ENCODE data around the gene PJVK. TPM values are rescaled to one million over a fixed set of nuclear protein-coding genes. Genes with fewer than 3 reads are reported as not detected.

Gene PJVK
- total RNA-seq: 1 to 10 TPM; 5.5 to 6.3 TPM
- polyA plus RNA-seq (2013, experiment 1 of 2): 2.1 TPM
- 3.6 TPM for polyA plus RNA-seq (2013, experiment 2 of 2)
- long read RNA-seq, experiment 1: 0 reads
- long read RNA-seq, experiment 2, partial matches to known transcripts: 0 of 6 reads
- long read RNA-seq, experiment 2, other reads (novel, unspliced or antisense): 3 of 6 reads
- long read RNA-seq, experiment 3, partial matches to known transcripts: 0 of 3 reads
- long read RNA-seq, experiment 3, other reads (novel, unspliced or antisense): 3 of 3 reads
- long read RNA-seq, experiment 4, partial matches to known transcripts: 0 of 3 reads
- long read RNA-seq, experiment 4, other reads (novel, unspliced or antisense): 3 of 3 reads

- Mint-ChIP-seq H3K4me3 (peak within 1 kb of the TSS; percentile 79), H3K27me3 (ENCODE audit: insufficient read depth) (no peaks in the 10 kb centered on the region), H3K9me3 (no peaks in the 10 kb centered on the region), H3K27ac (peak within 1 kb of the TSS; percentile 100), H3K36me3 (ENCODE audit: low read depth) (peaks cover 27% of the 10 kb centered on the region), H3K4me1 (peaks cover 19% of the 10 kb centered on the region)
- H3K4me1 ChIP-seq (ENCODE audit: control insufficient read depth, insufficient read depth, low read length): no peaks in the 10 kb centered on the region
- H3K9me3 ChIP-seq (ENCODE audit: control insufficient read depth, low read length): no peaks in the 10 kb centered on the region
- H3K9ac ChIP-seq (ENCODE audit: extremely low read depth, low read length, poor library complexity, severe bottlenecking): peak within 1 kb of the TSS; percentile 97
- TF ChIP-seq CTCF (conservative IDR thresholded peaks at IDR 0.05): no peak
- 0 to 4% methylated on average over 8 to 76 of the region's 76 CpGs for WGBS, 2 experiments (ENCODE audit: insufficient coverage in 1 of 2, insufficient read length in 1 of 2)
- H3K36me3 ChIP-seq (ENCODE audit: control insufficient read depth, insufficient read depth, low read length): peaks cover 27% of the 10 kb centered on the region
- no peaks in the 10 kb centered on the region for H3K27me3 ChIP-seq (ENCODE audit: control insufficient read depth, insufficient read depth, low read length, poor library complexity, severe bottlenecking)
- peak within 1 kb of the TSS; percentile 99 for H3K27ac ChIP-seq (ENCODE audit: low read depth, low read length)
- peak; percentile 99 for DNase-seq
- peak within 1 kb of the TSS; percentile 92 for H3K4me3 ChIP-seq (ENCODE audit: low read length)
Observed at GRCh38 chr2:178450774-178451525, at the start of gene PJVK, which contains the start of gene PRKRA. PJVK (plus strand) TSS chr2:178451378; CDS start chr2:178453410, 2,032 bp downstream. PRKRA (minus strand) TSS chr2:178451175; CDS start chr2:178451030, 145 bp downstream.

- Histone ChIP-seq H3K4me3 (ENCODE audit: low read length) (no peak overlapping the region), H3K4me1 (ENCODE audit: control insufficient read depth, insufficient read depth, low read length) (no peaks in the 10 kb centered on the region), H3K36me3 (ENCODE audit: control insufficient read depth, insufficient read depth, low read length) (no peaks in the 10 kb centered on the region), H3K9me3 (ENCODE audit: control insufficient read depth, low read length) (no peaks in the 10 kb centered on the region), H3K27me3 (ENCODE audit: control insufficient read depth, insufficient read depth, low read length, poor library complexity, severe bottlenecking) (no peaks in the 10 kb centered on the region), H3K9ac (ENCODE audit: extremely low read depth, low read length, poor library complexity, severe bottlenecking) (no peak overlapping the region), H3K27ac (ENCODE audit: low read depth, low read length) (no peak overlapping the region)
- 87 to 88% methylated on average over 3 to 6 of the region's 6 CpGs for WGBS, 2 experiments (ENCODE audit: insufficient coverage in 1 of 2, insufficient read length in 1 of 2)
- H3K36me3 Mint-ChIP-seq (ENCODE audit: low read depth): no peaks in the 10 kb centered on the region
- H3K4me3 Mint-ChIP-seq: no peak overlapping the region
- H3K27me3 Mint-ChIP-seq (ENCODE audit: insufficient read depth): no peaks in the 10 kb centered on the region
- H3K9me3 Mint-ChIP-seq: no peaks in the 10 kb centered on the region
- no peak for DNase-seq
- H3K4me1 Mint-ChIP-seq: peaks cover 13% of the 10 kb centered on the region
- no peak for TF ChIP-seq CTCF (conservative IDR thresholded peaks at IDR 0.05)
- no peak overlapping the region for H3K27ac Mint-ChIP-seq
Observed at GRCh38 chr2:178401994-178402437, 49.2 kb upstream of the PJVK start.

- no peaks in the 10 kb centered on the region for H3K9me3 Mint-ChIP-seq
- no peak overlapping the region for H3K9ac ChIP-seq (ENCODE audit: extremely low read depth, low read length, poor library complexity, severe bottlenecking)
- H3K9me3 ChIP-seq (ENCODE audit: control insufficient read depth, low read length): no peaks in the 10 kb centered on the region
- H3K36me3 ChIP-seq (ENCODE audit: control insufficient read depth, insufficient read depth, low read length): no peaks in the 10 kb centered on the region
- no peak for TF ChIP-seq CTCF (conservative IDR thresholded peaks at IDR 0.05)
- H3K4me1 ChIP-seq (ENCODE audit: control insufficient read depth, insufficient read depth, low read length): no peaks in the 10 kb centered on the region
- WGBS, 2 experiments (ENCODE audit: insufficient coverage in 1 of 2, insufficient read length in 1 of 2): 82% methylated on average over 3 of the region's 3 CpGs; no CpG with 5 or more reads in 1 of the 2 experiments
- H3K27me3 Mint-ChIP-seq (ENCODE audit: insufficient read depth): no peaks in the 10 kb centered on the region
- H3K27me3 ChIP-seq (ENCODE audit: control insufficient read depth, insufficient read depth, low read length, poor library complexity, severe bottlenecking): no peaks in the 10 kb centered on the region
- H3K4me1 Mint-ChIP-seq: peaks cover 13% of the 10 kb centered on the region
- DNase-seq: no peak
- no peak overlapping the region for H3K4me3 Mint-ChIP-seq
- H3K27ac Mint-ChIP-seq: no peak overlapping the region
- no peak overlapping the region for H3K4me3 ChIP-seq (ENCODE audit: low read length)
- no peak overlapping the region for H3K27ac ChIP-seq (ENCODE audit: low read depth, low read length)
- H3K36me3 Mint-ChIP-seq (ENCODE audit: low read depth): no peaks in the 10 kb centered on the region
Observed at GRCh38 chr2:178403671-178404306, 47.4 kb upstream of the PJVK start.

Measured in endodermal cell (in vitro differentiated cells).